HFFc6 (cell line): ENCODE data around the gene TWF2. TPM values are rescaled to one million over a fixed set of nuclear protein-coding genes. Genes with fewer than 3 reads are reported as not detected.

Experiments
- DNase-seq: peaks from one replicate; pipeline ENCODE4 v3.0.0-alpha.2; 2018
- H3K27ac Mint-ChIP-seq: 2 replicates; pipeline ENCODE4 v1.8.0; 2020; ENCODE audit warnings: mild to moderate bottlenecking, mixed read lengths
- H3K27me3 Mint-ChIP-seq: 2 replicates; pipeline ENCODE4 v1.8.0; 2021; ENCODE audit warnings: mild to moderate bottlenecking, moderate library complexity, mixed read lengths; ENCODE audit not compliant: insufficient read depth
- H3K36me3 Mint-ChIP-seq: 2 replicates; pipeline ENCODE4 v1.8.0; 2021; ENCODE audit warnings: low read depth, mixed read lengths
- H3K4me1 Mint-ChIP-seq: 2 replicates; pipeline ENCODE4 v1.8.0; 2020; ENCODE audit warnings: low read depth, mixed read lengths
- H3K4me3 Mint-ChIP-seq: 2 replicates; pipeline ENCODE4 v1.8.0; 2020; ENCODE audit warnings: mild to moderate bottlenecking, moderate library complexity, mixed read lengths
- H3K9me3 Mint-ChIP-seq: 2 replicates; pipeline ENCODE4 v1.8.0; 2020; ENCODE audit warnings: mild to moderate bottlenecking, mixed read lengths
- CTCF ChIP-seq: fragments of 200-600 bp; sonication (generic); IDR thresholded peaks from 2 replicates; pipeline ENCODE4 v1.5.0; 2021; ENCODE audit warnings: antibody characterized with exemption, mild to moderate bottlenecking
- total RNA-seq, 6 experiments: library from RNA; stranded (reverse); fragmentation: NEBNext Ultra II Directional; extraction: Animal tissue kit (Norgen Biotek cat#: 25700); gene quantifications; 2 replicates in 1 of 6; 3 replicates in 5 of 6; pipeline ENCODE4 v1.2.3, GENCODE V29; 2021

Gene TWF2
- total RNA-seq, 6 experiments from 2014 or later = 73.9 to 83.0 (median 80.7) TPM

GRCh38 chr3:52221563-52222318 lies 17.2 kb downstream of the TWF2 start:
- no peak for DNase-seq
- no peak for TF ChIP-seq CTCF
- no peaks in the 10 kb centered on the region for H3K9me3 Mint-ChIP-seq
- no peaks in the 10 kb centered on the region for H3K36me3 Mint-ChIP-seq
- no peak overlapping the region for H3K4me3 Mint-ChIP-seq
- peaks cover 4% of the 10 kb centered on the region for H3K27me3 Mint-ChIP-seq
- peaks cover 10% of the 10 kb centered on the region for H3K4me1 Mint-ChIP-seq
- no peak overlapping the region for H3K27ac Mint-ChIP-seq

DNA sequence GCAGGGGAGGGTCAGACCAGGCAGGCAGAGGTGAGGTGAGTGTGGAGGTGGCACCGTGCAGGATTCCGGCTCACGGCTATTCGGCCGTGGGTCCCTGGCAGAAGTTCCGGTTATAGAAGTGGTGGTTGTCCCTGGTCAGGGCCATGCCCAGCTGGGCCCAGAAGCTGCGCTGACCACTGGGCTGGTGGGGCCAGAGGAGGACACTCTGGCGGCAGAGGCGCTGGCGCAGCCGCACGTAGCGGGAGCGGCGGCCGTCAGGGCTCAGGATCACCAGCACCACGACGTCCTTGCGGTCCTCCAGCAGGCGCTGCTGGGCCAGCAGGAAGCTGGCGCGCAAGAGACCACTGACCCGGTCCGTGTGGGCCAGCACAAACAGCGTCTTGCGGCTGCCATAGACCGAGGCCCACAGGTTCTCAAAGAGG lies 17.8 kb downstream of the TWF2 start:
- Mint-ChIP-seq H3K9me3 (no peaks in the 10 kb centered on the region), H3K4me3 (no peak overlapping the region), H3K36me3 (no peaks in the 10 kb centered on the region), H3K4me1 (peaks cover 15% of the 10 kb centered on the region), H3K27ac (no peak overlapping the region), H3K27me3 (peaks cover 3% of the 10 kb centered on the region)
- no peak for TF ChIP-seq CTCF
- no peak for DNase-seq

DNA sequence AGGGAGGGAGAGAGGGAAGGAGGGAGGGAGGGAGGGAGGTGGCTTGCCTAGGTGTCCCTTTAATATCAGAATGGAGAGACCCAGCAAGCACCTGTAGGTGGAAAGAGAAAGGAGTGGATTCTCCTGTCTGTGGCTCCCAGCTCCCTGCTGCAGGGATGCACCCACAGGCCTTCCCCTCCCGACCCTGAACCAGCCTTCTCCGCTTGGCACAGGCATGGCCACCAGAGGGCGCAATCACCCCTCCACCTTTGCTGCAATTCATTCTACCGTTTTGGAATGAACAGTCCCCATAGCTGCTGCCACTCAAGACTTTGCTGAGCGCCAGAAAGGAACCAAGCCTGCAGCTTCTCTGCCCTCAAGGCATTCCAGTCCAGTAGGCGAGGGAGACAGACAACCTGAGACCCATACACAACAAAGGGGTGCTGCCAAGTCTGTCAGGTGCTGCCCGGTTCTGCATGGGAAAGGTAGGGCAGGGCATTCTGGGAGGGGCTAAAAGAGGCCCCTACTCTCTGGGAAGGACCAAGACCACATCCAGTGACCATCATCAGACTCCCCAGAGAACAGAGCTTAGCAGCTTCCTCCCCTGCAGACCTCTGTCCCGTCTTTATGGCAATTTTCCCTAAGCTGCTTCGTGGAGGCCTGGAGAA lies 18.5 kb downstream of the TWF2 start:
- Mint-ChIP-seq H3K27ac (no peak overlapping the region), H3K9me3 (no peaks in the 10 kb centered on the region), H3K27me3 (peaks cover under 1% of the 10 kb centered on the region), H3K4me3 (no peak overlapping the region), H3K36me3 (peaks cover 3% of the 10 kb centered on the region), H3K4me1 (peaks cover 15% of the 10 kb centered on the region)
- peak; percentile 63 for DNase-seq
- TF ChIP-seq CTCF = peak; percentile 95

DNA sequence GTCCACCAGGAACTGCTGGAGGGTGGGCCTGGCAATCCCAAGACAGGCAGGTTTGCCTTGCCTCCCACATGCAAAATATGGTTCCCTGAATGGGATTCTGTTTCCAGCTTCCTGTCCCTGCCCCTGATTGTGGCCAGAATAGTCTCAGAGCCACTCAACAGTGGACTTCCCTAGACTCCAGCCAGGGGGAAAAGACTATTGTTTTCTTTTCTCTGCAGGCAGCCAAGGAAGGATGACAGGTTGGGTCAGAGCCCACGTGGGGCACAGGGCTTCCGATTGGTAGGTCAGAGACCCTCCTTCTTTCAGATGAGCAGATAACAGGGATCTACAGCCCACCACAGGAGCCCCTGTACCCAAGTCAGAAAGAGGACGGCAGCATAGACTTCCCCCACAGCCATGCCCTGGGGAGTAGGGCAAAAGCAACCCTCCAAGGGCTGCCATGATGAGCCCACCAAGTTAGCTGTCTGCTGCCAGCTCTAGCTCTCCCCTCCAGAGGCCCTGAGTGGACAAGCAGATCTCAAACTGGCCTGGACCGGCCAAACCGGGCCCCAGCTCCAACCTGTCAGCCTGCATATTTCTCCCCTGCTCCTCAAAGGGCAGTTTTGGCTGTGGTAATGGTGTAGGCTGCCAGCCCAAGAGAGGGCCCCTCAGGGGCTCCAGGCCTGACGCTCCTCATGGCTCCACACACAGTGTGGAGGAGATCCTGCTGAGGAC lies 19.9 kb downstream of the TWF2 start:
- H3K4me3 Mint-ChIP-seq = no peak overlapping the region
- no peak for TF ChIP-seq CTCF
- H3K36me3 Mint-ChIP-seq = peaks cover 15% of the 10 kb centered on the region
- H3K4me1 Mint-ChIP-seq = peaks cover 15% of the 10 kb centered on the region
- DNase-seq = no peak
- peaks cover 2% of the 10 kb centered on the region for H3K27me3 Mint-ChIP-seq
- no peak overlapping the region for H3K27ac Mint-ChIP-seq
- H3K9me3 Mint-ChIP-seq = no peaks in the 10 kb centered on the region

GRCh38 chr3:52218454-52218853 lies 20.5 kb downstream of the TWF2 start:
- H3K27ac Mint-ChIP-seq = no peak overlapping the region
- no peaks in the 10 kb centered on the region for H3K9me3 Mint-ChIP-seq
- no peak for DNase-seq
- no peak overlapping the region for H3K4me3 Mint-ChIP-seq
- H3K36me3 Mint-ChIP-seq = peaks cover 18% of the 10 kb centered on the region
- H3K4me1 Mint-ChIP-seq = peaks cover 18% of the 10 kb centered on the region
- H3K27me3 Mint-ChIP-seq = peaks cover 2% of the 10 kb centered on the region
- no peak for TF ChIP-seq CTCF
